IPS DF 4.7 (cell line): ENCODE data around the gene CHST12.
"Not testable (repeated sequence)": the region's sequence is repeated elsewhere in the genome, so short reads cannot be mapped to it uniquely, and the experiment has no call there.

Experiments
- DNase-seq: peaks from one replicate; pipeline ENCODE4 v3.0.0-alpha.2; 2013; ENCODE audit warnings: low spot score; ENCODE audit errors: extremely low read depth

CHST12 gene

DNA sequence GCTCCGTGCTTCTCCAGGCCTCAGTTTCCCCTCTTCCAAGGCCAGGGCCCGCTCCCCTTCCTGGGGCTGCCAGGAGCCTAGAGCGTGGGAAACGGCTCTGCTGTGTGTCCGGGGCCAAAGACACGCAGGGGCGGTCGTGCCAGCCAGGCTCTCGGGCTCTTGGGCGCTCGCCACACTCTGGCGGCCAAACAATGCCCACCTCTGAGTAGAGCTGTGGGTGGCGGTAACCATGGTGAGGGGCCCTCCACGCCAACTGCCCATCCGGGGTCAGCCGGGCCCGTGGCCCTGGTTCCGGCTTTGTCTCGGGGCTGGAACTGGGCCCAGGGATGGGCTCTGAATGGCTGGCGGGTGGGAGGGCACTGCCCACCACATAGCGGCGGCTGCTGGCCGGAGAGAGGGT, 56.8 kb downstream of the CHST12 start:
- DNase-seq = no peak

DNA sequence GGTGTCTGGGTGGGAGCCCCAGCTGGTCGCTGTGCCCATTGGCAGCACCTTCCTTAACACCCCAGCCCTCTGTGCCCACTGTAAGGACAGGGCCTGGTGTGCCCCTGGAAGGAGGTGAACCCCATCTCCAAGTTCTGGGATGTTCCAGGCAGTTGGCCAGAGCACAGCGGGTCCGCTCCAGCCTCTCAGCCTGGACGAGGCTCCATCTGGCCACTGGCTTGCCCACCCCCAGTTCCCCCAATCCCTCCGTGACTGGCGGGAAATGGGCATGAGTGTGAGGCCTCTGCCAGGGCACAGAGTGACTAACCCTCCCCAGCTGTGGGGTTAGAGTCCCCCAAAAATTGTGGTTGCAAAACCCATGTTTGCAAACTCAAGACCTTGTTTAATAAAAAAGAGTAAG, 57.2 kb downstream of the CHST12 start:
- no peak for DNase-seq

GRCh38 chr7:2461268-2462026, 58.0 kb downstream of the CHST12 start:
- DNase-seq = no peak

GRCh38 chr7:2462731-2463130, 59.3 kb downstream of the CHST12 start:
- no peak for DNase-seq

GRCh38 chr7:2465928-2466327, 62.5 kb downstream of the CHST12 start:
- no peak for DNase-seq

GRCh38 chr7:2466675-2467074, 63.3 kb downstream of the CHST12 start:
- DNase-seq = no peak

DNA sequence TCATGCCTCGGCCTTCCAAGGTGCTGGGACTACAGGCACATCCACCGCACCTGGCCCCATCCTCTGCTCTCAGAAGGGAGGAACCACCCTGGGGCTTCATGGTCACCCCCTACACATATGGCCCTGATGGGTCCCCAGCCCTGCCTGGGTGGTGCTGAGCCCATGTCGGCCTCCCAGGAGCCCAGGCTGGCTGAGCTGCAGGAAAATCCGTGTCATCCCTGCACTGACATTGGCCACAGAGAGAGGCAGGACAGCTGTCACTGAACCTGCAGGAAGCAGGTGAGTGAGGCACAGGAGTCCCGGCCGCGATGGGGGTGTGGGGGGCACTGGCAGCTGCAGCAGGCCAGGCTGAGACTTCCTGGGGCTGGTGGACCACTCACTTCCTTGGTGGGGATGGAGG, 64.8 kb downstream of the CHST12 start:
- DNase-seq = no peak

- DNase-seq = not testable (repeated sequence)
These were observed 66.2 kb downstream of the CHST12 start for GRCh38 chr7:2469460-2470203.

DNA sequence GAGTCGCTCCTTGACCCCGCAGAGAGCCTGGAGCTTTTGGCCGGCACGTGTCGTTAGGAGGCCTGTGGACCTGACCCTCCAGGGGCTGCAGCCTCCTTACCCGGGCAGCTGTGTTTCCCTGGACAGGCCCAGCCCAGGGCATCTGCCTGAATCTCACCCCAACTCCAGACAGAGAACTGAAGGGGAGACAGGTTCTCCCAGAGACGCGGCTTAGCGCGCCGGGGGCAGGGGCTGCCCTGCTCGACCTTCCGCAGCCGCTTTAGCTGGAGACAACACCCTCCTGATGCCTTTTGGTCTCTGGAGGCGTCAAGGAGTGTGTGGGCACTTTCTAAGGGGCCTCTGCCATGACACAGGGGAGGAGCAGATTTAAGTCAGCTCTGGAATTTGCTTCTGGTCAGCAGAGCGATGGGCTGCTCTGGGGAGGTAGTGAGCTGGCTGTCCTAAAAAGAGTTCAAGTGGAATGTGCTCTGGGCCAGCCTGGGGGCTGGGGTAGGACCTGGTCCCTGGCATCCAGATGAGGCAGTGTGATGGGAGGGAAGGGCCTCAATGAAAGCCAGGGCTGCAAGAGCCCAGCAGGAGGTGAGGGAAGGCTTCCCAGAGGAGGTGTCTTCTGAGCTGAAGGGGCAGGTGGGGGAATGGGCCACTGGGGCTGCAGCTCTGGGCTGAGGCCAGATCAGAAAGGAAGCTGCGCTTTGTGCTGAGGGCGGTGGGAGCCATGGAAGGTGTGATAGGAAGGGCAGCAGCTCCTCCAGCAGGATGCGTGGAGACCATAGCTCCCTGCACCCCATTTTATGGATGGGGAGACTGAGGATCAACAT, 67.0 kb downstream of the CHST12 start:
- DNase-seq = no peak

- no peak for DNase-seq
These were observed 67.6 kb downstream of the CHST12 start for GRCh38 chr7:2471022-2471329.

DNA sequence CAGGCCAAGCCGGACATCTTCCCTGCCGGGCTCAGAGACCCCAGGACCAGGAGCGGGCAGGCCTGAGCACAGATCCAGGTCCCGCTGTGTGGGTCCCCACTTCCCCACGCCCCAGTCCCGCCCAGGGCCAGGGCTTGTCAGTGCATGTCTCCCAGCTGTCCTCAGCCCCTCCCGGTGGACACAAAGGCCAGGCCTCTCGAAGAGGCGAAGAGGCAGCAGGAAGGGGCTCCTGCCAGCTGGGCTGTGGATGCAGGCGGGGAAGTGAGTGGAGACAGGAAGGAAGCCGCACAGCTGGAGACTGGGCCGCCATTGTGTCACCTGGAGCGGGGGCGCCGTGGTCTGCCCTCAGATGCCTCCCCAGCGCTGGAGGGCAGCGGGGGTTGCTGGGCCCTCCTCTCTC, 68.0 kb downstream of the CHST12 start:
- no peak for DNase-seq

GRCh38 chr7:2472739-2473138, 69.3 kb downstream of the CHST12 start:
- DNase-seq = no peak

DNA sequence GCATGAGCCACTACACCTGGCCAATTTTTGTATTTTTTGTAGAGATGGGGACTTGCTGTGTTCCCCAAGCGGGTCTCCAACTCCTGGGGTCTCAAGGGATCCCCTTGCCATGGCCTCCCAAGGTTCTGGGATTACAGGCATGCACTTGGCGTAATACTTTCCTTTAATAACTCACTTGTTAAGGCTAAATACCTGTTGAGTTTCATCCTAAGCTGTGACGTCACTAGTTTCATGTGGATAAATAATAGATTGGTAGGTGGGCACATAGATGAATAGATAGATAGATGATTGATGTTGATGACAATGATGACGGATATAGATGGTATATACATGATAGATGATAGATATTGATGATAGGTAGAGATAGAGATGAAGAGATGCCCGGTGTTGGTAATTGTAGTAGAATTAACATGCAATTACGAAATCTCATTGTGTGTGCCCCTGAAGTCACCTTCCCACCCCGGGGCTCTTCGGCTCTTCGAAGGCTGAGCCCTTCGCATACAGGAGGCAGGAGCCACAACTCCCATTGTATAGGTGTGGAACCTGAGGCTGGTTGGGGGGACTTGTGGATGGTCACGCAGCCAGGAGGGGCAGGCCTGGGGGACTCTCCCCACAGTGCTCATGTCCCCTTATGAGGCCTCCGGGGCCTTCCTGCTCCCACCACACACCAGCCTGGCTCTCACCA, 70.2 kb downstream of the CHST12 start:
- DNase-seq = no peak

DNA sequence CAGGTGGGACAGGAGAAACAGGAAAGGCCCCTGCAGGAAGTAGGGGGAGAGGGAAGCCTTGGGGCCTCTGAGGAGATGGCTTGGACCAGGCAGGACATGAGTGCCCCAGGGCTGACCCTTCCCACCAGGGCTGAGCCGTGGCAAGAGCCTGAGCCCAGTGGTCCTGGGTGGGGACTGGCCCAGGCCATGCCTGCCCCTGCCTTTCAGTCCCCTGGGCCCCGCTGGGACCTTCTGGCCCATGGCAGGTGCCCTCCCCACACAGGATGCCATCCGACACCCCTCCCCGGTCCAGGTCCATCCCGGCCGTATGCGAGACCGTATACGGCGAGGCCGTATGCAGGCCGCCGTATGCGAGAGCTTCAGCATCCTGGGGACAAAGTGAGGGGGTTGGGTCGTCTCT, 70.8 kb downstream of the CHST12 start:
- no peak for DNase-seq

GRCh38 chr7:2474813-2475677, 71.6 kb downstream of the CHST12 start:
- no peak for DNase-seq

- no peak for DNase-seq
These were observed 72.2 kb downstream of the CHST12 start for GRCh38 chr7:2475678-2476015.

- no peak for DNase-seq
These were observed 72.9 kb downstream of the CHST12 start, which contains the start of gene GRIFIN for GRCh38 chr7:2476298-2476697. TSS of gene GRIFIN (minus strand) at chr7:2476398. CDS start at chr7:2476383, 15 bp downstream.

DNA sequence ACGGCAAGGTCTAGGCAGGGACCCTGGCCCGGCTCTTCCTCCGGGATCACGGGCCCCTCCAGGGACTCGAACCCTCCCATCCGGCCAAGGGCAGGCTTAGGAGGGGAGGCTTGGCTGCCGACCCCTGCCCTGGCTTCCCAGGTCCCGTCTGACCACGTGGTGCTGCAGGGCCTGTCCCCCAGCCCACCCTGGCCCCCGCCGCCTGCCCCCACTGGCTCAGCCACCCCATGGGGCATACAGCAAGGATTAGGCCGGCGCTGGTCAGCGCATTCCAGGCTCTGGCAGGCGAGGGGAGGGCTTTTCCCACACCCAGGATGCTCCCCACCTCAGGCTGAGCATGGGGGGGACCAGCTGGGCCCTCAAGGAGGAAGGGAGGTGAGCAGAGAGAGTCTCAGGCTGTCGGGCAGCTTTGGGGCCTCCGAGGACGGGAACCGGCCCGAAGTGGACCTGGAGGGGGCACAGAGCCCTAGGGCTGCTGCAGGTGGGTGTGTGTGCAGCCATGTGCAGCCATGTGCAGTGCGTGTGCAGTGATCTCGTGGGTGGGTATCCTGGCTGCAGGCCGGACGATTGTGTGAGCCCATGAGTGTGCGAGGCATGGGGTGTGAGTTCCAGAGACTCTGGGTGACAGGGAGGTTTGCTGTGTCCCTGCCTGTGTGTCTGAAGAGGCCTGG, 73.5 kb downstream of the CHST12 start:
- DNase-seq = no peak

DNA sequence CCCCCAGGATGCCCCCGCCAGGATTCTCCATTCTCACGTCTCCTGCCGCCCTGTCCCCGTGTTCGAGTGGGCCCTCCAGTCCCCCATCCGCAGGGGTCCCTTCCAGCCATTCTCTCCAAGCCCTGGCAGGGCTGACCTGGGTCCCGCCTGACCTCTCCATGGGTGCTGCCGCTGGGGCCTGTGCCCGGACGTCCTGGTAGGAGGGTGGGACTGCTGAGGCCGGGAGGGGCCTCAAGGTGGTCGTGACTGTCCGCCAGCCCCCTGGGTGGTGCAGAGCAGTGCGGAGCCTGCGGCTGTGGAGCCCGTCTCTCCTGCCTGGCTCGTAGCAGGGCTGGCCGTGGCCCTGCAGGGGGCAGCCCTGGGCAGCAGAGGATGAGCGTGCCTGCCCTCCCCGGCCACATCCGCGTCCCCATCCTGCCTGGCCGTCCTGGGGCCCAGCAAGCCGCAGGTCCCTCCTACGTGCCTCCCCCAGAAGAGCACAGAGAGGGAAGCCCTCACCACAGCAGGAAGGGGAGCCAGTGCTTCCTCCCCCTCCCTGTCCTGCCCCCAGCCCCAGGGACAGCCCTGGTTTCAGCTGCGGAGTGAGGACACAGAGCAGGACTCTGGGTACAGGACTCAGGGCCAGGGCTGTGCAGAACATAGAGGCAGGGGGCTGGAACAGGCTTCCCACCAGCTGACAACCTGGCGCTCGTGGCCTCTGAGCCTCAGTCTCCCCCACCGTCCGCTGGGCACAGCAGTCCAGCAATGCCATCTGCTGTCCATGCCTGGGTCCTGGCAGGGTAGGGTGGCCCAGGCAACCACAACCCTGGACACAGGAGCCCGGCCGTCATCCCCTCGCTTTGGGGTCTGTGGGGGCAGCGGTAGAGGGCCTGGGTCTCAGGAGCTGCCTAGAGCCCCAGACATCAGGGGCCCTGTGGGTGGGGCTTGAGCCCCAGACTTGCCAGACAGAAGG, 74.3 kb downstream of the CHST12 start:
- no peak for DNase-seq
